HG03175 (cell line): ENCODE data around the gene F12.

ENCODE experiments used
- ATAC-seq: cut with Tn5 transposase; IDR thresholded peaks from one replicate; pipeline ENCODE4 v1.9.1; 2021; ENCODE audit warnings: mild to moderate bottlenecking, moderate library complexity; ENCODE audit not compliant: unreplicated experiment

Gene F12

DNA sequence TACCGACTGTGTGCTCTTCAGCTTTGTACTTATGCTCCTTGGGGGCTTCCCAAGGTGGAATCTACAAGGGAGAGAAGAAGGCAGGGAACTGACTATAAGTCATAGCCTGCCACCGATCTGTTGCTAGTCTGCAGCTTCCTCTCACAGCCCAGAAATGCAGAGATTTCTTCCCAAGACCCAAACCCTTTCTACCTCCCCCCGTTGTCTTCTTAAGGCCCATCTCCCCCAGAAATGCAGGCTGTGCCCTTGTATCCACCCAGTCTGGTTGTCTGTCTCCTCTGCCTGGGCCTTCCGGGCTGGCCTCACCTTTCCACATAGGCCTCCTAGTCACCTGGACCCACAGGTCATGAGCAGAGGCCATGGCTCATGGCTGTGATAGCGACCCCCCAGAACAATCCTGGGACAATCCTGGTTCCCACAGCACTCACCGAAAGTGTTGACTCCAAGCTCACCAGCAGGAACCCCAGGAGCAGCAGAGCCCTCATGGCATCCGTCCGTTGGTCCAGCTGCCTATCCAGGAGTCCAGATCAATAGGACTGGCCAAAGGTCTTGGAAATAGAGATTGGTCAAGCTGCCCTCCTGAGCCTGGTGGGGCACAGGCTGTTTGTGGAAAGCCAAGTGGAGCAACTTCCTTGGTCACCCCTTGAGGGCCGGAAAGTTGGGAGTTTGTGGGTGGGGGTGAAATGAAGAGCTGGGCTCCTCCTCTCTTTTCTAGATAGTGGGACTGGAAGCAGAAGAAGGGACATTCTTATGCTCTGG lies at the start of gene F12:
Gene F12 (minus strand): TSS at position 522 of the 759 bp plus-strand sequence. CDS start 37 bp downstream, at position 485.
- ATAC-seq, result no peak

DNA sequence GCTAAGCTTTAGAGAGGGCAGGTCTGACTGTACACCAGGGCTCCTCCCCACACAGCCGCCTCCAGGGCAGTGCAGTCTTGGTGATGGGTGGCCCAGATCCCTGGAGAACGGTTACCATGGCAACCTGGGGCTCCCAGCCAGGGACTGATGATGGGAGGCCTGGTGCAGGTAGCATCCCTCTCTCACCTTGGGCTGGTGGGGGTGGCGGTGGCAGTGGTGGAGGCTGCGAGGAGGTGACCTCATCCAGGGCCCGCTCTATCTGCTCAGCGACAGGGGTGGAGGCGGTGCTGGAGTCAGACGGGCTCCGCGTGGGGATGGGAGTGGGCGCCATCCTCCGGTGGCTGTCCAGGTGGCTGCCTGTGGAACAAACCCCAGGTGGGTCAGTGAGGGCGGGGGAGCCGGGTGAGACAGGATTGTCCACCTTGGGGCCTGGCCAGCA lies 49.6 kb upstream of the F12 start:
- ATAC-seq, result no peak

DNA sequence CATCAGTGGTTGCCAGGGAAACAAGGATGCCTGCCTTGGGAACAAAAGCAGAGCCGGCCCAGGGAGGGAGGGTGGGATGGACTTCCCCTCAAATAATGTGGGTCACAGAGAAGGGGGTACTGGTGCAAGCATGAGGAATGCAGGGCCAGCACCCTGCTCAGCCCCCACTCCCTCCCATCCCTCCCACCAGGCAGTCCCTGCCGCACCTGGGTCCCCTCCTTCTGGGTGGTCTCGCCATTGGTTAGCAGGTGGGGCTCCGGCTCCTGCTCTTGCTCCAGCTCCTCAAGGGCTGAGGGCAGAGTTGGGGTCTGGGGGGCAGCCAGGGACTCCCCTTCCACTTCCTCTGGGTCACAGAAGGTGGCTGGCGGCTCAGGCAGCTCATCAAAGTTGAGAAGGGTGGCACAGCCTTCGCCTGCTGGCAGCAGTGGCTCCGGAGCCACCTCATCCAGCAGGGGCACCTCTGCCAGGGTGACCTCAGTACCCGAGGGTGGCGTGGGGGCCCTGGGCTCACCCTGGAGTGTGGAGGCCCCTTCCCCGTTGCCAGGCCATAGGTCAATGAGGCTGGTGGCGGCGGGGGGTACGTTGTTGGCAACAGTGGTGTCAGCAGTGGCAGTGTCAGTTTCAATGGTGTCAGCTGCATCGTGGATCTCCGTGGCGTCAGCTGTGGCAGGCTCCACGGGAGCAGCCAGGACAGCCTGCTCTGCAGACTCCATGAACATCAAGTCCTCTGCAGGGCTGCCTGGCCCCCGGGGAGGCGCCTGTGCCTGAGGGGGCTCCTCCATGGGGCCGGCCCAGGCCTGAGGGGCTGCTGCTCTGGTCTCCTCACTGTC lies 48.7 kb upstream of the F12 start:
- ATAC-seq, result no peak

DNA sequence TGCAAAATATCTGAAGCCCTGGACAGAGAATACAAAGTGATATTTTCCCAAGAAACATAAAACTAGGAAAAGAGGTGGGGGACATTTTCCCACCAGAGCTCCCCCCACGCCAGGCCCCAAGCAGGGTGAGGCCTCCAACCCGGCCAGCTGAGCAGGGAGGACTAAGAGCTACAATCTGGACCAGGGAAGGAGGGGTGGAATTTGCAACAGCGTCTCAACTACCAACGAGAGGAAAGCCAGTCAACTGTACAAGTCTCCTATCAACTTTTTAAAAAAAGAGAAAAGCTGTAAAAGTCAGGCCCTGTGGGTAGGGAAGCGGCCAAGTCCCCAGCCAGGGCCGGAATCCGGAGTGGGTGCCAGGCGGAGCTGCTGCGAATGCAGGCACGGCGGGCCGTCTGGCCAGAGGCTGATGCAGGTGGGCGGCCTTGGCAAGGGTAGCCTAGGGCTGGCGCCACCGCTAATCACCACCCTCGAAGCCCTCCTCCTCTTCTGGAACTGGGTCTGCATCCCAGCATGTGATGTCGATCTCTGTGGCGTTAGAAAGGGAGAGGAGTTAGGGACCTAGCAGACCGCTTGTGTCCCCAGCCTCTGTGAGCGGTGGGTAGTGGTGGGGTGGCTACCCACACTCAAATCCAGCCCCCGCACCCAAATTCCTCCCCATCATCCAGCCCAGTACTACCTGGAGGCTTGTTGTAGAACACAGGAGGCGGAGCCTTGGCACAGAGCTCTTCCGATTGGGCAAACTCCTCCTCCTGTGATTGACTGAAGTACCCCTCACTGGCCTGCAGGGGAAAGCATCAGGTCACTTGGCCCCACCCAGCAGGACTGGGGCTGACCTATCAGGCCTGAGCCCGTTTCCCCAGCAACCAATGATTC lies 47.9 kb upstream of the F12 start:
- peak; percentile 53 for ATAC-seq

DNA sequence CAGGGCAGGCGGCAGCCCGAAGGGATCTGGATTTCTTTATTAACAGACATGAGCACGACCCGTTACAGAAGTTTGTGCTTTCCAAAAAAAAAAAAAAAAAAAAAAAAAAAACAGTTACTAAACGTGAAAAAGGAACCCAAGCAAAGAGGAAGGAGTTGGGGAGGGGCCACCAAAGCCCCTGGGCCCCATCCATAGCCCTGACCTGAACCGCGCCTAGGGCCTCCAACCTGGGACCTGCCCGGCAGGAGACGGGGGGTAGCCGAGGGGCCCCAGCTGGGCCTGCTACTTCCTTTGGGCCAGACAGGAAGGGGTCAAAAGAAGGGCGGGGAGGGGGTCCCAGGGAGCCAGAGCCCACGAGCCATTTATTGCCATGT lies 47.2 kb upstream of the F12 start:
- ATAC-seq, result no peak

DNA sequence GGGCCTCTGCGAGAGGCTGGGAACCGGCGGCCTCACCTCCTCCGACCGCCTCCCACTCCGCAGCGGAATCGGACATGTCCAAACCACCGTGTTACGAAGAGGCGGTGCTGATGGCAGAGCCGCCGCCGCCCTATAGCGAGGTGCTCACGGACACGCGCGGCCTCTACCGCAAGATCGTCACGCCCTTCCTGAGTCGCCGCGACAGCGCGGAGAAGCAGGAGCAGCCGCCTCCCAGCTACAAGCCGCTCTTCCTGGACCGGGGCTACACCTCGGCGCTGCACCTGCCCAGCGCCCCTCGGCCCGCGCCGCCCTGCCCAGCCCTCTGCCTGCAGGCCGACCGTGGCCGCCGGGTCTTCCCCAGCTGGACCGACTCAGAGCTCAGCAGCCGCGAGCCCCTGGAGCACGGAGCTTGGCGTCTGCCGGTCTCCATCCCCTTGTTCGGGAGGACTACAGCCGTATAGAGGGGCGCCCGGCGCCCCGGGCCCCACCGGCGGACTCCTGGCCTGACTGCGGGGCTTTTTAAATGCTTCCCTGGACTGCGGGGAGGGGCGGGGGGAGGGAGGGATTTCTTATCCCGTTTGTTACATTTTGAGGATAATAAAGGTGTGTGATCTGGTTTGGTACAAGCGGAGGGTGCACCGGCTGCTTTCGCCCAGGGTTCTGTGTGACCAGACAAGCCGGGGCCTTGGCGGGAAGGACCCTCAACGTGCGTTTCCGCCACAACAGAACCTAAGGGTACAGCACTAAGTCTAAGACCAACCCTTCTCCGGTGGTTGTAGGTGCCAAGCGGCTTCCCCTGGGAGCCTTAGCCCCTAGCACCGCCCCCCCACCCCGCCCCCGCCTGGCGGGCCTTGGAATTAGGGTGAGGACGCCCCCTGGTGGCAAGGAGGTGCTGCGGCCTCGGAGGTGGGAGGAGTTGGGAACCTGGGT lies 46.6 kb upstream of the F12 start:
- peak; percentile 22 for ATAC-seq

DNA sequence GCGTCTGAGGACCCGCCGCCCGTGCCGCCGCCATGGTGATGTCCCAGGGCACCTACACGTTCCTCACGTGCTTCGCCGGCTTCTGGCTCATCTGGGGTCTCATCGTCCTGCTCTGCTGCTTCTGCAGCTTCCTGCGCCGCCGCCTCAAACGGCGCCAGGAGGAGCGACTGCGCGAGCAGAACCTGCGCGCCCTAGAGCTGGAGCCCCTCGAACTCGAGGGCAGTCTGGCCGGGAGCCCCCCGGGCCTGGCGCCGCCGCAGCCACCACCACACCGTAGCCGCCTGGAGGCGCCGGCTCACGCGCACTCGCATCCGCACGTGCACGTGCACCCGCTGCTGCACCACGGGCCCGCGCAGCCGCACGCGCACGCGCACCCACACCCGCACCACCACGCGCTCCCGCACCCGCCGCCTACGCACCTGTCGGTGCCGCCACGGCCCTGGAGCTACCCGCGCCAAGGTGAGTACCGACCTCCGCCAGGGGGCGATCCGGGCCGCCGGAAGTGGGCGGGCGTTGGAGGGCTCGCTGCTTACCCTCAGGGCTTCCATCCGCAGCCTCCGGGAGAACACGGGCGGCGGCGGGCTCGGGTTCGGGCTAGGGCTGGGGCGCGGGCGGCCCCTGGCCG lies 45.8 kb upstream of the F12 start:
- ATAC-seq, result peak; percentile 46

DNA sequence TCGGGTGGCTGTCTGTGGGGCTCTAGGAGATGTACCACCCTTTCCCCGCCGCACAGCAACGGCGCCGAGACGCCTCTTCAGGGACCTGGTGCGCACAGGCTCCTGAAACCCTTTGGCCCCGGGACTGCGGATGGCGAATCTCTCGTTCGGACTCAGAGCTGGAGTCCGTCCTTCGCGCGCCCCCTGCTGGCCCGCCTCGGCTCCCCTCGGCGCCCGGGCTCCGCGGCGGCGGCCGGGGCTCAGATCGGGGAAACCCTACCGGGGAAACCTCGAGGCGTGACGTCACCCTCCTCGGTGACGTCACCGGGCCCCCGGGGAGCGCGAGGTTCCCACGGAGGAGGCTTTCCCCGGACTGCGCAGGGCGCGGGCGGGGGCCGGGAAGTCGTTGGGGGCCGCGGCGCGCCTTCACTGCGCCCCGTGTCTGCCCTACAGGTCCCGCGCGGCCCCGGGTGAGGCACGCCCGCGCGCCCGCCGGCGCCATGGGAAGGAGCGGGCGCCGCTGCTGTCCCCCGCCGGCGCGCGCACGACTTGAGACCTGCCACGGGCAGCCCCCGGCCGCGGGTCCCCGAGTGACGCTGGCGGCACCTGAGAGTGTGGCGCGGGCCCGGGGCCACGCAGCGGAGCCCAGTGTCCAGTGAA lies 45.2 kb upstream of the F12 start:
- peak; percentile 50 for ATAC-seq

DNA sequence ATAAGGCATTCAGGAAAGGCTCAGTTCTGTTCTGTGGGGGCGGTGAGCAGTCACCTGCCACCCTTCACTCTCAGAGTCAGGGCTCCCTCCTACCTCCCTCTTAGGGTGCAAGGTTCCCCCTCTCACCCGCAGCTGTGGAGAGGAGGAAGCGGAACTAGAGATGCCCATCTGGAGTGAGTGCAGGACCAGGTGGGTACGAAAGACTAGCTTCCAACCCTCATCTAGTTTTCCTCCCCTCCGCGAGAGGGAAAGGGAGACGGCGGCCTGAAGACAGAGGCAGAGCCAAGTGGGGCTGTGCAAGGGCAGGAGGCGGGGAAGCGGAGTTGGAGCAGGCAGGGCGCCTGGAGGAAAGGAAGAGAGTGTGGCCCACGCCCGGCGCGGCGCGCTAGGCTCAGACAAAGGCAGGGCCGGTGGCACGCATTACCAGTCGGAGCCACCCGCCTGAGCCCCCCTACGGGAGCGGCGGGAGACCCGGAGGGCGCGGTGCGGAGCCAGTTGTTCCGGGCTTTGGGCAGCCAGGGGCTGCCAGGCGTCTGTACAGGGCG lies 44.6 kb upstream of the F12 start:
- ATAC-seq, result peak; percentile 2

DNA sequence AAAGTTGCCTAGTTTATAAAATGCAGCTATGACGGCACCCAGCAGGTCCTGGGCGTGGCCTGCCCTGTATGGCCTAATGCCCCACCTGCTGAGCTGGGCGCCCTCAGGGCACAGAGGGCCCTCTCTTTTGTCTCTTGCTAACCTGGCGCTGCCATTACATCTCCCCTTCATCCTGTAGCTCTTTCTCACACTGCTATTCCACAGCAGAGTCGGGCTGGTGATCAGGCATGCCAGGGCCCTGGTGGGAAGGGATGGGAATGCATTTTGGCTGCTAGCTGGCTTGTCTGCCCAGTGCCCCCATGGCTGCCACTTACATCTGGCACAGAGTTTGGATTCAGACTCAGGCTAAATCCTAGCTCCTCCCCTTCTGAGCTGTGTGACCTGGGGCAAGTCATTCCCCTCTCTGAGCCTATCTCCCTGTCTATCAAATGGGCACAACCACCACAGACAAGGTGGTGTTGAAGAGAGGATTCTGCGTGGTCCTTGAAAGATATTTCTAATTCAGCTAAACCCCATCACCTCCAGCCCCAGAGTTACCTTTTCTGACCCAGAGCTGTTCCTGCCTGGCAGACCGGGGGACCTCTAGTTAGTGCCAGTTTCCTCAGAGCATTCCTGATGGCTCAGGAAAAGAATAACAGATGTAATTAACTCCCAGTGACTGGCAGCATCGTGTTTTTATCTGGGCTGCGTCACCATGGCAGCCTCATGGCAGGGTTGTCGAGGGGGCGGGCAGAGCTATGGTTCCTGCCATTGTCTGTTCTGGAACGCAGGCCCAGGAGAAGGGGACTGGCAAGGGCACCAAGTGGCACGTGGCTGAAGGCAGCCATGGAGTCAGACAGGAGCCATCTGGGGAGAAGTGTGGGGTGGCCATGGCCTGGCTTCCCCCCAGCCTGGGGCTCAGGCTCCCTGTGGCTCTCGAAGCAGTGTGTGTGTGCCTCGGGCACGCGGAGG lies 43.6 kb upstream of the F12 start:
- no peak for ATAC-seq

DNA sequence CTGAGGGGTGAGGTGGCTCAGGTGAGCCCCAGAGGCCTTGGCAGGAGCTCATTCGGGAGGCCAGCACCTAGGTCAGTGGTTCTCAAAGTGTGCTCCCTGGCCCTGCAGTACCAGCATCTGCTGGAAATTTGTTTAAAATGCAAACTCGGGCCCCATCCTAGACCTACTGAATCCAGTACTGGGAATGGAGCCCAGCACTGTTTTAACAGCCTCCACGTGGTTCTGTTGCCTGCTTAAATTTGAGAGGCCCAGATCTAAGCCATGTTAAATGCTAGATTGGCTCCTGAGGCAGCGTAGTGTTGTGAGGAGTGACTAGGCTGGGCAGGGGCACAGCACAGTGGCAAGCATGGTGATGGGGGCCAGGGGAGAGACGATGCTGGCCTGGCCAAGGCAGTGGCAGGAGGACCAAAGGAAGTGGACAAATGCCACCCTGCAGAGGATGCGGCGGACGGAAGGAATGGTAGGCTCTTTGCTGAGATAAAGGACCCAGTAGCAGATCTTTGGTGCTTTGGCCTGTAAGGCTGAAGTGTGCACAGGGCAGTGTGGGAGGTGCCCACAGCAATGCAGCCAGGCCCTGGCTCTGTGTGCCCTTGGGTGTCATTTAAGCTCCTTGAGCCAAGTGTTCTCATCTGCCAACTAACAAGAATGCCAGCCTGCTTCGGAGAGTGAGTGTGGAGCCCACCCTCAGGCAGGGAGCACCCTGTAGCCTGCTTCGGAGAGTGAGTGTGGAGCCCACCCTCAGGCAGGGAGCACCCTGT lies 41.5 kb upstream of the F12 start:
- no peak for ATAC-seq

DNA sequence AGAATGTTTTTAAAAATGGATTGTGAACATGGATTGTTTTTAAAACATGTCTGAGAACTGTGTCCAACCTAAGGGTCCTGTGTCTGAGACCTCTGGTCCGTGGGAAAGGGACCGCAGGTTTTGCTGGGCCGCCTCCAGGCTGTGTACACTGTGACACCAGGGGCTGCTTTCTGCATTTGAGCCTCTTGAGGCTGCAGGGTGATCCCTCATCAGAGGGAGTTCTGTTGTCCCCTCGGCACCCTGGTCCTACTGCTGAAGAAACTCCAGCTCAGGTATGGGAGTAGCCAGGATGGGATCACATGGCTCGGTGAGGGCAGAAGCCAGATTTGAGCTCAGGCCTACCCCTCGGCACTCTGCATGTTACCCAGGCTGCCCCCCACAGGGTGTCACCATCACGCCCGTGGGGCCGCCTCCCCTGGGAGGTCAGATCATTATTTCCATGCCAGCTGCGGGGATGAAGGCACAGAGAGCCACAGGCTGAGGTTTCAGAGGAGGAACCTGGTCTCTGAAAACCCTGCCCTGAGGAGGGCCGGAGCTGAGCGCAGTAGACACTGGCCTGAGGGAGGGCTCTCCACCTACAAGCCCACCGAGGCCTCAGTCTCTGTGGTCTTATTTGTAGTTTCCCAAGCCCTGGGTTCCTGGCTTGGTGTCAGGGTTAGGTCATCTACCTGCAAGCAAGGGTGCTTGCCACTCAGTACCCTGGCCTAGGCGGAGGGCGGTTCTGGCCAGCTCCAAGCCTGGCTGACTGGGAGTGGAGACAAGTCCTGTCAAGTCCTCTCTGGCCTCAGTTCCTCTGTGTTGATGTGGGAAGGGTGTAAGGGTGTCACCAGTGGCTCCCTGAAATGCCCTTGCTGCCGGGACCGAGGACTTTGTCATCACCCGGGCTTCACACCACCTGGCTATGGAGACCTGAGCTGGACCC lies 40.0 kb upstream of the F12 start:
- no peak for ATAC-seq

DNA sequence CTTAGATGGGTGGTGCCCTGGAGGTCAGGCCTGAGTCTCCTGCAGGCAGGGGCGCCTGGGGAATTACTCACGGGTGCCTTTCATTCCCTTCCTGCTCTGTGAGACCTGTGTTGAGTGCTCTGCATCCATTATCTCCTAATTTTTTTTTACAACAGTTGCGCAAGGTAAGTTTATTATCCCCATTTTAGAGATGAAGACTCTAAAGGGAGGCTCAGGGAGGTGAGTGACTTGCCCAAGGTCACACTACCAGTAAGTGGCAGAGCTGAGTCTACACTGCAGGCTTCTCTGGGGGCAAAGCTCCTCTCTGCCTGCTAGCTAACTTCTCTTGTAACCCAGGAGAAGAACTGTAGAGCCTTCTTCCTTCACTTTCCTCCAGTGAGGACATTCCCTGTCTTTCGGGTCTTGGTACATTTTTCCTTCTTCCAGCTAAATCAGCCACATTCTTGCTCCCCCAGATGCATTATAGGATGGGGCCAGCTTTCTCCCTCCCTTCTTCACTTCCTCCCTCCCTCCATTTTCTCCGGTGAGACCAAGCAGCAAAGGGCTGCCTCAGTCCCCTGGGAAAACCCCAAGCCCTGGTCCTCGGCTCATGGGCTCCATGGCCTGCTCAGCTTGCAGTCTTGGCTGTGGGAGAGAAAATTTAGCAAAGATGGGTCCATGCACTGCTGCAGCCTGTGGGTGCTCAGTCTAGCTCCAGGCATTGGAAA lies 39.0 kb upstream of the F12 start:
- no peak for ATAC-seq

DNA sequence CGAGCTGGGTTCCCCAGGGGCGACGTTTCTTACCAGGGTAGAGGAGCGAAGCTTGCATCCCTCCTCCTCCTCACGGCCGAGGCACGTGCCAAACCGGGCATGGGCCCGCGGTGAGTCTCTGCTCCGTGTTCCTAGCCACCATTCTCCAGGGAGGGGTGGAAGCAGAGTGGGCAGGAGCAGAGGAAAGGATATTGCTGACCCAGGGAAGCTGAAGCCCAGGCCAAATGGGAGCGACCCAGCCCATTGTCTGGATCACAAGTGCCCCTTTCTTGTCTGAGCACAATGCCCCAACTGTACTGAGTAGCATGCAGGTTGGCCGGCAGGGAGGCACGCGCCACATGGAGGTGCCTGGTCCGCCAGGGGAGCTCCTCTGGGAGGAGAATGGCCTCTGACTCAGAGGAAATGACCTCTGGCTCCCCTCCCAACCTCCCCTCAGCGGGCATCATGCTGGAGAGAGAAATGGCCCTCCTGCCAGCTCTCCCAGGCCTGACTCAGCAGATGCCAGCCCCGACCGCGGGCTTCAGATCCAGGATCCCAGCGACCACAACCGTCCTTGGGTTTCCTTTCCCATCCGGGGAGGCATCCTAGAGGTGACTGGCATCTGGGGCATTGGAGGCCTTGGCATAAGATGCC lies 38.4 kb upstream of the F12 start:
- ATAC-seq, result no peak

DNA sequence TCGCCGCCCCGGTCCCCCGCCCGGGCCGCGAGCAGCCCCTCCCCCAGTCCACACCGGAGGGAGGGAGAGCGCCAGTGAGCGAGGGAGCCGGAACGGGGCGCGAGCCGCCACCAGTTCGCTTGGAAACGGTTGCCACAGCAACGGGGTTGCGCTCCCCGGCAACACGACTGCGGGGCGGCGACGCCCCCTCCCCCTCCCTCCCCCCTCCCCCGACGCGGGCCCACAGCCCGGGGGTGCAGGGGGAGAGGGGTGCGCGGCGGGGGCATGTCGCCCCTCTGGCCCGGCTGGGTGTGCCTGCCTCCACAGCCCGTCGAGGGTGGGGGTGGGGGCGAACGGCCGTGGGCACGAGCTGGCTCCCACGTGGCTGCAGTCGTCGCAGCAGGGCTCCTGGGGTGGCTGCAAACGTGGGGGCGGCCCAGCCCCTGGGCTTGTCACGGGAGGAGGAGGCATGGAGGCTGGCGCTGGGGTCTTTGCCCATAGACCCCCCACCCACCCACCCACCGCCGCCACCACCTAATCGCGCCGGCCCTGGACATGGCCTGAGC lies 37.8 kb upstream of the F12 start:
- peak; percentile 39 for ATAC-seq
